Liver (tissue), 9 donors: Measurements from ENCODE around the gene RSPH6A. TPM values are rescaled to one million over a fixed set of nuclear protein-coding genes. Genes with fewer than 3 reads are reported as not detected.

Experiments
- DNase-seq: peaks from one replicate; pipeline ENCODE4 v3.0.0-alpha.2; 2017; ENCODE audit warnings: low spot score
- H3K27ac ChIP-seq, 2 donors: one replicate each; pipeline ENCODE4 v1.7.0; 2013; ENCODE audit warnings: inconsistent platforms in 2 of 2, low read length in 2 of 2, control low read depth in 1 of 2, low read depth in 1 of 2, mild to moderate bottlenecking in 1 of 2
- H3K27me3 ChIP-seq, 4 donors: one replicate each; pipeline versions ENCODE4 v1.6.1 to v1.7.0; 2013; ENCODE audit warnings: low read length in 3 of 4, inconsistent platforms in 1 of 4, mild to moderate bottlenecking in 1 of 4, moderate library complexity in 1 of 4; ENCODE audit not compliant: control insufficient read depth in 4 of 4, insufficient read depth in 4 of 4
- H3K36me3 ChIP-seq, 4 donors: one replicate each; pipeline versions ENCODE4 v1.6.1 to v1.7.0; 2013; ENCODE audit warnings: low read length in 3 of 4, mild to moderate bottlenecking in 3 of 4, low read depth in 1 of 4, moderate library complexity in 1 of 4; ENCODE audit not compliant: control insufficient read depth in 4 of 4, insufficient read depth in 3 of 4
- H3K4me1 ChIP-seq, 4 donors: one replicate each; pipeline versions ENCODE4 v1.6.1 to v1.7.0; 2013; ENCODE audit warnings: low read length in 3 of 4, mild to moderate bottlenecking in 3 of 4, moderate library complexity in 1 of 4; ENCODE audit not compliant: control insufficient read depth in 4 of 4, insufficient read depth in 4 of 4
- H3K4me3 ChIP-seq, 3 donors: one replicate each; pipeline versions ENCODE4 v1.6.1 to v1.7.0; 2013; ENCODE audit warnings: low read length in 3 of 3, control low read depth in 1 of 3, low read depth in 1 of 3, mild to moderate bottlenecking in 1 of 3
- H3K9ac ChIP-seq, 2 donors: one replicate each; pipeline ENCODE4 v1.7.0; 2013; ENCODE audit warnings: low read length in 2 of 2, mild to moderate bottlenecking in 2 of 2, moderate library complexity in 2 of 2, control low read depth in 1 of 2, low read depth in 1 of 2
- H3K9me3 ChIP-seq, 4 donors: one replicate each; pipeline versions ENCODE4 v1.6.1 to v1.7.0; 2013; ENCODE audit warnings: low read length in 3 of 4; ENCODE audit not compliant: control insufficient read depth in 4 of 4
- ATF3 ChIP-seq: IDR thresholded peaks from 2 replicates; pipeline ENCODE4 v1.6.1; 2016; ENCODE audit warnings: antibody characterized with exemption
- EGR1 ChIP-seq, 2 donors: IDR thresholded peaks; 2 replicates each; pipeline ENCODE4 v1.6.1; 2016 to 2018; ENCODE audit warnings: antibody characterized with exemption in 2 of 2, low read depth in 2 of 2
- FOXA1 ChIP-seq: IDR thresholded peaks from 2 replicates; pipeline ENCODE4 v1.6.1; 2016; ENCODE audit warnings: antibody characterized with exemption
- FOXA2 ChIP-seq: IDR thresholded peaks from 2 replicates; pipeline ENCODE4 v1.6.1; 2016; ENCODE audit warnings: antibody characterized with exemption
- GABPA ChIP-seq, 2 donors: IDR thresholded peaks in 1 of 2; conservative IDR thresholded peaks in 1 of 2; 2 replicates each; pipeline ENCODE4 v1.6.1; 2016; ENCODE audit warnings: antibody characterized with exemption in 2 of 2, mild to moderate bottlenecking in 1 of 2, moderate library complexity in 1 of 2
- HNF4A ChIP-seq, 2 donors: conservative IDR thresholded peaks; 2 replicates each; pipeline ENCODE4 v1.6.1; 2016; ENCODE audit warnings: antibody characterized with exemption in 2 of 2, mild to moderate bottlenecking in 2 of 2
- HNF4G ChIP-seq: IDR thresholded peaks from 2 replicates; pipeline ENCODE4 v1.6.1; 2016; ENCODE audit warnings: antibody characterized with exemption
- JUND ChIP-seq, 2 donors: IDR thresholded peaks; 2 replicates each; pipeline ENCODE4 v1.6.1; 2016; ENCODE audit warnings: antibody characterized with exemption in 2 of 2
- MAX ChIP-seq: IDR thresholded peaks from 2 replicates; pipeline ENCODE4 v1.6.1; 2016; ENCODE audit warnings: antibody characterized with exemption
- NR2F2 ChIP-seq: IDR thresholded peaks from 2 replicates; pipeline ENCODE4 v1.6.1; 2016; ENCODE audit warnings: antibody characterized with exemption
- REST ChIP-seq: IDR thresholded peaks from 2 replicates; pipeline ENCODE4 v1.6.1; 2016; ENCODE audit warnings: antibody characterized with exemption, mild to moderate bottlenecking
- RXRA ChIP-seq, 2 donors: IDR thresholded peaks; 2 replicates each; pipeline ENCODE4 v1.6.1; 2017 to 2018; ENCODE audit warnings: antibody characterized with exemption in 2 of 2, mild to moderate bottlenecking in 1 of 2
- SP1 ChIP-seq: IDR thresholded peaks from 2 replicates; pipeline ENCODE4 v1.6.1; 2018; ENCODE audit warnings: antibody characterized with exemption, mild to moderate bottlenecking
- WGBS: extraction: QIAGEN DNeasy Blood & Tissue Kit; methylation state at CpG from one replicate; pipeline ENCODE4 v1.1.7; 2013; 5-methylcytosine and 5-hydroxymethylcytosine counted together
- polyA plus RNA-seq, 2 donors: library from polyadenylated mRNA; stranded (reverse) in 1 of 2; unstranded in 1 of 2; fragments of 200-250 nt in 1 of 2; fragments of >200 nt in 1 of 2; fragmentation: Nextera tagmentation in 1 of 2; extraction: Ambion mirVana in 1 of 2; gene quantifications; one replicate each; pipeline versions ENCODE4 v1.2.1 to v1.2.3, GENCODE V29; 2013 to 2015
- total RNA-seq, 2 donors: library from RNA; depleted of rRNA; stranded (reverse); fragments of >200 nt; gene quantifications; one replicate each; pipeline ENCODE4 v1.2.3, GENCODE V29; 2014
- TF ChIP-seq, protein P1 (sequence below): fragments of 150-350 bp; IDR thresholded peaks from 2 replicates; pipeline ENCODE4 v1.5.1; 2017; ENCODE audit warnings: improper control_type of control experiment, low read depth, low read length; ENCODE audit not compliant: missing input control
- donor health status: healthy.
- donor health status: healthy.
- donor health status: healthy.
- donor health status: healthy.
- donor health status: healthy.

Gene RSPH6A
- total and polyA plus RNA-seq, 4 donors: 0.08 TPM; not detected in 3

GRCh38 chr19:45778010-45778661, 37.0 kb downstream of the RSPH6A start:
- H3K27me3 ChIP-seq: no peaks in the 10 kb centered on the region
- no peak overlapping the region for H3K4me3 ChIP-seq
- no peaks in the 10 kb centered on the region for H3K9me3 ChIP-seq
- no peak overlapping the region for H3K27ac ChIP-seq
- TF ChIP-seq FOXA2 (no peak), HNF4A (conservative IDR thresholded peaks at IDR 0.05) (no peak), REST (no peak), EGR1 (IDR thresholded peaks at IDR 0.05; ENCODE audit: low read depth in 2 of 2) (no peak), HNF4G (no peak), SP1 (no peak), RXRA (IDR thresholded peaks at IDR 0.05) (no peak), JUND (IDR thresholded peaks at IDR 0.05) (no peak), GABPA (IDR thresholded peaks at IDR 0.05 in 1 of 2, conservative IDR thresholded peaks at IDR 0.05 in 1 of 2) (no peak), NR2F2 (no peak), MAX (no peak)
- peaks cover 3 to 28% (median 10%) of the 10 kb centered on the region in 4 donors for H3K4me1 ChIP-seq
- 96% methylated on average over 28 of the region's 28 CpGs for WGBS
- DNase-seq: no peak
- H3K36me3 ChIP-seq: no peaks in the 10 kb centered on the region
- no peak overlapping the region for H3K9ac ChIP-seq

DNA sequence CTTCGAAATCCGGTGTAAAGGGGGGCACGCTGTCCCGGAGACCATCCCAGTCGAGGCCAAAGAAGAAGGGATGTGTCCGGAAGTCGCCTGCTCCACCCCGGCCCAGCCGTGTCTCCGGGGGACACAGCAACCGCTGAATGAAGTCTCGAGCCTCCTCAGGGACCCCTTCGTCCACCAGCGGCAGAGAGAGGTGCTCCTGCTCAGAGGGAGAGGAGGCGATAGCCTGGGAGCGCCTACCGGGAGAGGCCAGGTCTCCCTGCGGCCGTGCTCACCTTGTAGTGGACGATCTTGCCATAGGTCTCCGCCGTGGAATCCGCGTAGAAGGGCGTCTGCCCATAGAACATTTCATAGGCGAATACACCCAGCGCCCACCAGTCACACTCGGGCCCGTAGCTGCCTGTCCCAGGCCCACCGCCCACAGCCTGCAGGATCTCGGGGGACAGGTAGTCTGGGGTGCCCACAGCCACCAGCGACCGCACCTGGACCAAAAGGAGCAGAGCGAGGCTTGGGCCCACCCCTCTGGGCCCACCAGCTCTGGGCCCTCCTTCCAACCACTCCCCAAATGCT, 37.6 kb downstream of the RSPH6A start:
- H3K27me3 ChIP-seq: no peaks in the 10 kb centered on the region
- H3K4me3 ChIP-seq: no peak overlapping the region
- H3K36me3 ChIP-seq: no peaks in the 10 kb centered on the region
- TF ChIP-seq EGR1 (IDR thresholded peaks at IDR 0.05; ENCODE audit: low read depth in 2 of 2) (no peak), HNF4A (conservative IDR thresholded peaks at IDR 0.05) (no peak), ATF3 (no peak), JUND (IDR thresholded peaks at IDR 0.05) (no peak), HNF4G (no peak), FOXA1 (no peak), MAX (no peak)
- TF ChIP-seq, protein P1, sequence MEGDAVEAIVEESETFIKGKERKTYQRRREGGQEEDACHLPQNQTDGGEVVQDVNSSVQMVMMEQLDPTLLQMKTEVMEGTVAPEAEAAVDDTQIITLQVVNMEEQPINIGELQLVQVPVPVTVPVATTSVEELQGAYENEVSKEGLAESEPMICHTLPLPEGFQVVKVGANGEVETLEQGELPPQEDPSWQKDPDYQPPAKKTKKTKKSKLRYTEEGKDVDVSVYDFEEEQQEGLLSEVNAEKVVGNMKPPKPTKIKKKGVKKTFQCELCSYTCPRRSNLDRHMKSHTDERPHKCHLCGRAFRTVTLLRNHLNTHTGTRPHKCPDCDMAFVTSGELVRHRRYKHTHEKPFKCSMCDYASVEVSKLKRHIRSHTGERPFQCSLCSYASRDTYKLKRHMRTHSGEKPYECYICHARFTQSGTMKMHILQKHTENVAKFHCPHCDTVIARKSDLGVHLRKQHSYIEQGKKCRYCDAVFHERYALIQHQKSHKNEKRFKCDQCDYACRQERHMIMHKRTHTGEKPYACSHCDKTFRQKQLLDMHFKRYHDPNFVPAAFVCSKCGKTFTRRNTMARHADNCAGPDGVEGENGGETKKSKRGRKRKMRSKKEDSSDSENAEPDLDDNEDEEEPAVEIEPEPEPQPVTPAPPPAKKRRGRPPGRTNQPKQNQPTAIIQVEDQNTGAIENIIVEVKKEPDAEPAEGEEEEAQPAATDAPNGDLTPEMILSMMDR: no peak
- H3K9me3 ChIP-seq: no peaks in the 10 kb centered on the region
- H3K9ac ChIP-seq: no peak overlapping the region
- H3K4me1 ChIP-seq: peaks cover 3 to 34% (median 14%) of the 10 kb centered on the region in 4 donors
- DNase-seq: no peak
- H3K27ac ChIP-seq: no peak overlapping the region
- 97% methylated on average over 34 of the region's 34 CpGs for WGBS
